ENCODE results near the gene KCND2.

GRCh38 chr7:120229084-120229483, 43.9 kb upstream of the KCND2 start:
- TF ChIP-seq CTCF (IDR thresholded peaks at IDR 0.05): no peak
- TF ChIP-seq POLR2A (IDR thresholded peaks at IDR 0.05): no peak
